HEK293T (cell line): ENCODE results near the gene RANBP9.

Experiments used
- ARNT ChIP-seq: fragments of 450-650 bp; IDR thresholded peaks from 2 replicates; pipeline ENCODE4 v1.6.1; 2017; ENCODE audit warnings: mild to moderate bottlenecking
- BHLHE40 ChIP-seq: fragments of 450-650 bp; IDR thresholded peaks from 2 replicates; pipeline ENCODE4 v1.6.1; 2016; ENCODE audit warnings: mild to moderate bottlenecking, moderate library complexity, borderline replicate concordance
- CTBP1 ChIP-seq: fragments of 450-650 bp; IDR thresholded peaks from 2 replicates; pipeline ENCODE4 v1.6.1; 2016; ENCODE audit warnings: borderline replicate concordance
- ELF4 ChIP-seq: fragments of 450-650 bp; IDR thresholded peaks from 2 replicates; pipeline ENCODE4 v1.6.1; 2017; ENCODE audit warnings: antibody characterized with exemption
- FOXA1 ChIP-seq: fragments of 450-650 bp; IDR thresholded peaks from 2 replicates; pipeline ENCODE4 v1.6.1; 2016; ENCODE audit warnings: mild to moderate bottlenecking
- FOXK2 ChIP-seq: fragments of 450-650 bp; IDR thresholded peaks from 2 replicates; pipeline ENCODE4 v1.6.1; 2016; ENCODE audit warnings: mild to moderate bottlenecking
- FOXM1 ChIP-seq: fragments of 450-650 bp; IDR thresholded peaks from 2 replicates; pipeline ENCODE4 v1.6.1; 2017; ENCODE audit warnings: mild to moderate bottlenecking, borderline replicate concordance
- L3MBTL2 ChIP-seq: fragments of 450-650 bp; conservative IDR thresholded peaks from 2 replicates; pipeline ENCODE4 v1.6.1; 2016; ENCODE audit warnings: mild to moderate bottlenecking
- LEF1 ChIP-seq: fragments of 450-650 bp; IDR thresholded peaks from 2 replicates; pipeline ENCODE4 v1.6.1; 2017; ENCODE audit warnings: mild to moderate bottlenecking, borderline replicate concordance
- NFRKB ChIP-seq: fragments of 450-650 bp; IDR thresholded peaks from 2 replicates; pipeline ENCODE4 v1.6.1; 2016; ENCODE audit warnings: mild to moderate bottlenecking, moderate library complexity
- SP1 ChIP-seq: fragments of 450-650 bp; IDR thresholded peaks from 2 replicates; pipeline ENCODE4 v1.6.1; 2017
- SUZ12 ChIP-seq: fragments of 450-650 bp; IDR thresholded peaks from 2 replicates; pipeline ENCODE4 v1.6.1; 2016; ENCODE audit warnings: mild to moderate bottlenecking
- TARDBP ChIP-seq: fragments of 450-650 bp; IDR thresholded peaks from 2 replicates; pipeline ENCODE4 v1.6.1; 2016
- ZNF384 ChIP-seq: fragments of 450-650 bp; IDR thresholded peaks from 2 replicates; pipeline ENCODE4 v1.6.1; 2016

- TF ChIP-seq CTBP1: no peak
- no peak for TF ChIP-seq FOXM1
- TF ChIP-seq BHLHE40: no peak
- TF ChIP-seq NFRKB: no peak
- TF ChIP-seq LEF1: no peak
- no peak for TF ChIP-seq ARNT
- TF ChIP-seq TARDBP: no peak
- TF ChIP-seq SP1: no peak
- no peak for TF ChIP-seq ZNF384
- no peak for TF ChIP-seq FOXK2
- no peak for TF ChIP-seq FOXA1
- no peak for TF ChIP-seq ELF4
- no peak for TF ChIP-seq SUZ12
- no peak for TF ChIP-seq L3MBTL2
Measured at GRCh38 chr6:13679996-13680395, 31.6 kb downstream of the RANBP9 start.
